Natural killer cell (primary cell): ENCODE data around the gene EME1. TPM values are rescaled to one million over a fixed set of nuclear protein-coding genes. Genes with fewer than 3 reads are reported as not detected.

Experiments
- ATAC-seq, 3 donors: fragments of 150-1000 bp in 2 of 3; fragments of 200-7000 bp in 1 of 3; cut with Tn5 transposase; 1 replicate in 1 of 3; 2 replicates in 2 of 3; pipeline ENCODE4 v1.10.0; 2021; ENCODE audit warnings: mild to moderate bottlenecking in 2 of 3, moderate library complexity in 2 of 3
- DNase-seq, 2 donors: peaks; one replicate each; pipeline versions ENCODE4 v3.0.0 to v3.0.0-alpha.2; 2013 to 2021; ENCODE audit warnings: mixed read lengths in 1 of 2
- H3K27ac ChIP-seq: one replicate; pipeline ENCODE4 v1.5.1; 2013; ENCODE audit warnings: mild to moderate bottlenecking, low read length
- H3K27me3 ChIP-seq: one replicate; pipeline ENCODE4 v1.6.1; 2013; ENCODE audit warnings: low read length; ENCODE audit not compliant: control insufficient read depth, insufficient read depth
- H3K36me3 ChIP-seq: one replicate; pipeline ENCODE4 v1.6.1; 2013; ENCODE audit warnings: low read length; ENCODE audit not compliant: control insufficient read depth, insufficient read depth
- H3K4me1 ChIP-seq: one replicate; pipeline ENCODE4 v1.6.1; 2013; ENCODE audit warnings: low read length; ENCODE audit not compliant: control insufficient read depth, insufficient read depth
- H3K4me3 ChIP-seq: one replicate; pipeline ENCODE4 v1.5.1; 2013; ENCODE audit warnings: low read length
- H3K9me3 ChIP-seq: one replicate; pipeline ENCODE4 v1.6.1; 2013; ENCODE audit warnings: low read length; ENCODE audit not compliant: control insufficient read depth, insufficient read depth
- H3K27ac Mint-ChIP-seq, 2 donors: one replicate each; pipeline ENCODE4 v1.8.0; 2022; ENCODE audit warnings: mild to moderate bottlenecking in 2 of 2, mixed read lengths in 2 of 2, moderate library complexity in 1 of 2
- H3K27me3 Mint-ChIP-seq, 2 donors: one replicate each; pipeline ENCODE4 v1.8.0; 2022; ENCODE audit warnings: low read depth in 2 of 2, mixed read lengths in 2 of 2
- H3K36me3 Mint-ChIP-seq: one replicate; pipeline ENCODE4 v1.8.0; 2022; ENCODE audit warnings: mixed read lengths
- H3K4me1 Mint-ChIP-seq, 2 donors: one replicate each; pipeline ENCODE4 v1.8.0; 2022; ENCODE audit warnings: mixed read lengths in 2 of 2
- H3K4me3 Mint-ChIP-seq: one replicate; pipeline ENCODE4 v1.8.0; 2022; ENCODE audit warnings: mild to moderate bottlenecking, moderate library complexity, mixed read lengths
- H3K9me3 Mint-ChIP-seq, 2 donors: one replicate each; pipeline ENCODE4 v1.8.0; 2022; ENCODE audit warnings: mixed read lengths in 2 of 2
- WGBS: methylation state at CpG from one replicate; pipeline ENCODE4 v1.1.7; 2013; ENCODE audit warnings: missing lambda C conversion rate; ENCODE audit not compliant: insufficient coverage; 5-methylcytosine and 5-hydroxymethylcytosine counted together
- intact Hi-C: fragments of 100-400 bp; cut with micrococcal nuclease; formaldehyde crosslinking; loops from one replicate; pipeline ENCODE4 v1.14.2; 2022
- total RNA-seq, 4 donors: library from RNA; stranded (reverse); fragments of 120-200 nt in 1 of 4; gene quantifications; one replicate each; pipeline versions ENCODE4 v1.2.3 to v1.2.4, GENCODE V29; 2013 to 2022
- TF ChIP-seq, protein P1 (sequence below): fragments of 200-600 bp; IDR thresholded peaks from one replicate; pipeline ENCODE4 v1.8.0; 2022; ENCODE audit warnings: antibody characterized with exemption

Gene EME1
- total RNA-seq, 3 donors from 2014 or later (not counting 1 experiment from before 2014, with no cell fraction given), result 2.4 to 3.2 (median 2.9) TPM

DNA sequence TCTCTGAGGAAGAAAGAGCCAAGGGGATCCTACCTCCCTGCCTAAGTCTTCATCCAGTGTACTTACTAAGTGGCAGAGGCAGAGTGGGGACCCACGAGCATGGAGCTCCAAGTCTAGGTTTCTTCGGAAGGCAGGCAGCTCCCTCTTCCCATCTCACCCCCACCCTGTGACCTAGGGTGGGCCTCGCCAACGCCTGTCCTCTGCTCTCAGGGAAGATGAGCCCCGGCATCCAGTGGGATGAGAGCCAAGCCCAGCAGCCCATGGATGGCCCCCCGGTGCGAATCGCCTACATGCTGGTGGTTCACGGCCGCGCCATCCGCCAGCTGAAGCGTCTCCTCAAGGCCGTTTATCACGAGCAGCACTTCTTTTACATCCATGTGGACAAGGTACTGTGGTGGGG, 18.8 kb upstream of the EME1 start:
- TF ChIP-seq, protein P1, sequence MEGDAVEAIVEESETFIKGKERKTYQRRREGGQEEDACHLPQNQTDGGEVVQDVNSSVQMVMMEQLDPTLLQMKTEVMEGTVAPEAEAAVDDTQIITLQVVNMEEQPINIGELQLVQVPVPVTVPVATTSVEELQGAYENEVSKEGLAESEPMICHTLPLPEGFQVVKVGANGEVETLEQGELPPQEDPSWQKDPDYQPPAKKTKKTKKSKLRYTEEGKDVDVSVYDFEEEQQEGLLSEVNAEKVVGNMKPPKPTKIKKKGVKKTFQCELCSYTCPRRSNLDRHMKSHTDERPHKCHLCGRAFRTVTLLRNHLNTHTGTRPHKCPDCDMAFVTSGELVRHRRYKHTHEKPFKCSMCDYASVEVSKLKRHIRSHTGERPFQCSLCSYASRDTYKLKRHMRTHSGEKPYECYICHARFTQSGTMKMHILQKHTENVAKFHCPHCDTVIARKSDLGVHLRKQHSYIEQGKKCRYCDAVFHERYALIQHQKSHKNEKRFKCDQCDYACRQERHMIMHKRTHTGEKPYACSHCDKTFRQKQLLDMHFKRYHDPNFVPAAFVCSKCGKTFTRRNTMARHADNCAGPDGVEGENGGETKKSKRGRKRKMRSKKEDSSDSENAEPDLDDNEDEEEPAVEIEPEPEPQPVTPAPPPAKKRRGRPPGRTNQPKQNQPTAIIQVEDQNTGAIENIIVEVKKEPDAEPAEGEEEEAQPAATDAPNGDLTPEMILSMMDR, result no peak
- Histone ChIP-seq H3K4me1 (no peaks in the 10 kb centered on the region), H3K4me3 (no peak overlapping the region), H3K9me3 (no peaks in the 10 kb centered on the region), H3K27ac (no peak overlapping the region), H3K27me3 (no peaks in the 10 kb centered on the region), H3K36me3 (peaks cover 46% of the 10 kb centered on the region)
- 96% methylated on average over 15 of the region's 15 CpGs for WGBS
- intact Hi-C loops, result no loop called here
- ATAC-seq, result no peak
- H3K9me3 Mint-ChIP-seq, result no peaks in the 10 kb centered on the region
- DNase-seq, result no peak
- no peaks in the 10 kb centered on the region for H3K27me3 Mint-ChIP-seq
- H3K4me3 Mint-ChIP-seq, result no peak overlapping the region
- peaks cover 11 to 28% of the 10 kb centered on the region in 2 donors for H3K4me1 Mint-ChIP-seq
- no peak overlapping the region for H3K27ac Mint-ChIP-seq
- no peaks in the 10 kb centered on the region for H3K36me3 Mint-ChIP-seq

DNA sequence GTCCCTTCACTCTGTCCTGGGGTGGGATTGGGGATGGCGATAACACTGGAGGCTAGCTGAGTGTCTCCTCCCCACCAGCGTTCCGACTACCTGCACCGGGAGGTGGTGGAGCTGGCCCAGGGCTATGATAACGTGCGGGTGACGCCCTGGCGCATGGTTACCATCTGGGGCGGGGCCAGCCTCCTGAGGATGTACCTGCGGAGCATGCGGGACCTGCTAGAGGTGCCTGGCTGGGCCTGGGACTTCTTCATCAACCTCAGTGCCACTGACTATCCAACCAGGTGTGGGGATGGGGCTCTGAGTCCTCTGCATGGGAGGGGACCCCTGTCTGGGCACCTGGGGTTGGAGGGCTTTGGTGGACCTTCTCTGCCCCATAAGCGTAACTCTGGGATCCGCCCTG, 18.3 kb upstream of the EME1 start:
- Histone ChIP-seq H3K4me3 (no peak overlapping the region), H3K27me3 (no peaks in the 10 kb centered on the region), H3K4me1 (no peaks in the 10 kb centered on the region), H3K27ac (no peak overlapping the region), H3K9me3 (no peaks in the 10 kb centered on the region), H3K36me3 (peaks cover 49% of the 10 kb centered on the region)
- no peak for ATAC-seq
- Mint-ChIP-seq H3K4me1 (peaks cover 11 to 26% of the 10 kb centered on the region in 2 donors), H3K27me3 (no peaks in the 10 kb centered on the region), H3K27ac (no peak overlapping the region), H3K4me3 (no peak overlapping the region), H3K9me3 (no peaks in the 10 kb centered on the region), H3K36me3 (no peaks in the 10 kb centered on the region)
- TF ChIP-seq, protein P1, result no peak
- 96% methylated on average over 13 of the region's 13 CpGs for WGBS
- DNase-seq, result no peak
- intact Hi-C loops, result no loop called here

DNA sequence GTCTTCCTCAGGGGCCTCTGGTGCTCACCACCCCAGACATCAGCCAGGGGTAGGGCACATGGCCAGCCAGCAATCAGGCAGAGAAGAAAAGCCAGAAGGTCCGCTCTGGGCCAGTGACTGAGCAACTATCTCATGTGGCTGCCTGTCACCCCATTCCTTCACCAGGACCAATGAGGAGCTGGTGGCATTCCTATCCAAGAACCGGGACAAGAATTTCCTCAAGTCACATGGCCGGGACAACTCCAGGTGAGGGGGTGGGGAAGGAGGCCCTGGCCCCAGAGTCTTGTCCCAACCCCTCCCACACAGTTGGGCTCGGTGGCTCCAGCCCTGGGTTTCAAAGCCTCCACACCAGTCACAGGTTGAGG, 17.7 kb upstream of the EME1 start:
- intact Hi-C loops, result no loop called here
- Mint-ChIP-seq H3K4me3 (no peak overlapping the region), H3K4me1 (peaks cover 11 to 26% of the 10 kb centered on the region in 2 donors), H3K36me3 (no peaks in the 10 kb centered on the region), H3K27ac (no peak overlapping the region), H3K9me3 (no peaks in the 10 kb centered on the region), H3K27me3 (no peaks in the 10 kb centered on the region)
- Histone ChIP-seq H3K9me3 (no peaks in the 10 kb centered on the region), H3K4me1 (no peaks in the 10 kb centered on the region), H3K4me3 (no peak overlapping the region), H3K27me3 (no peaks in the 10 kb centered on the region), H3K27ac (no peak overlapping the region), H3K36me3 (peaks cover 49% of the 10 kb centered on the region)
- no peak for ATAC-seq
- 87% methylated on average over 3 of the region's 4 CpGs for WGBS
- TF ChIP-seq, protein P1, result no peak
- DNase-seq, result no peak

DNA sequence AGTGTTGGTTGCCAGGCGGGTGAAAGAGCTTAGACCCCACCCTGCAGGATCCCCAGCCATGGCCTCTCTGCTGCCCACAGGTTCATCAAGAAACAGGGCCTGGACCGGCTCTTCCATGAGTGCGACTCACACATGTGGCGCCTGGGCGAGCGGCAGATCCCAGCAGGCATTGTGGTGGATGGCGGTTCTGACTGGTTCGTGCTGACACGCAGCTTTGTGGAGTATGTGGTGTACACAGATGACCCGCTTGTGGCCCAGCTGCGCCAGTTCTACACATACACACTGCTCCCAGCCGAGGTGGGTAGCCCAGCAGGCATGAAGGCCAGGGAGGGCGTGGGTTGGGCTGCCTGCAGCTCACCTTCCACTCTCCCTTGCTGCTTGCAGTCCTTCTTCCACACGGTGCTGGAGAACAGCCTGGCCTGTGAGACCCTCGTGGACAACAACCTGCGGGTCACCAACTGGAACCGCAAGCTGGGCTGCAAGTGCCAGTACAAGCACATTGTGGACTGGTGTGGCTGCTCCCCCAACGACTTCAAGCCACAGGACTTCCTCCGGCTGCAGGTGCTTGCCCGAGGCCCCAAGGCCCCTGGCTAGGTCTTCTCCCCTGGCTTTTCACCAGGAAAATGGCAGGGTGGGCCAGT, 17.2 kb upstream of the EME1 start:
- Histone ChIP-seq H3K27me3 (no peaks in the 10 kb centered on the region), H3K4me3 (no peak overlapping the region), H3K27ac (no peak overlapping the region), H3K9me3 (no peaks in the 10 kb centered on the region), H3K36me3 (peaks cover 49% of the 10 kb centered on the region), H3K4me1 (no peaks in the 10 kb centered on the region)
- Mint-ChIP-seq H3K4me3 (no peak overlapping the region), H3K36me3 (no peaks in the 10 kb centered on the region), H3K4me1 (peaks cover 10 to 24% of the 10 kb centered on the region in 2 donors), H3K27ac (no peak overlapping the region), H3K9me3 (no peaks in the 10 kb centered on the region), H3K27me3 (no peaks in the 10 kb centered on the region)
- ATAC-seq, result peak in 1 of 3 donors; percentile 13
- 93% methylated on average over 20 of the region's 20 CpGs for WGBS
- DNase-seq, result no peak
- TF ChIP-seq, protein P1, result no peak
- intact Hi-C loops, result no loop called here
